Suppressor macrophage (primary cell): ENCODE data around the gene PWWP2B.

Experiments used
- DNase-seq, 4 experiments: peaks; one replicate each; pipeline ENCODE4 v3.0.0-alpha.2; 2020 to 2022

PWWP2B gene

DNA sequence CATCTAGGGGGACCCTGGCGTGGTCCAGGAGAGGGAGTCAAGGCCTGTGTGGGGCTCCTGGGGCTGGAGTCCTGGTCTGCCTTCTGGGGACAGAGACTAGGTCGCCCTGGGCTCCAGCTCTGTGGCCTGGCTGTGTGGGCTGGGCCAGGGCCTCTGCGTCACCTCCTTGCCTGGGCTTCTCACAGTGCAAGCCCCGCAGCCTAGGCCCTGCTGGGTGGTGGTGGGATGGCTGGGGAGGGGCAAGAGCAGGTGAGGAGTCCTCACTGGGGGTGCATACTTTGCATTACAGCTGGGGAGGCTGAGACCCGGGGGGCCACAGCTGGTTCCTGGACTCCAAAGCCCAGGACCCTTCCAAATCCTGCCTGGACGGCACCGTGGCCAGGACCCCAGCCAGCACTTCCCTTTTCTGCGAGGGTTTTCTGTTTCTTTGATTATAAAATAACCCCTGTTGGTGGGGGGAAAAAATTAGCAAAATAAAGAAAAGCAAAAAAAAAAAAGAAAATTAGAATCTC, 23.5 kb downstream of the PWWP2B start:
- DNase-seq = peak; percentile 65 to 86 (median 80)

DNA sequence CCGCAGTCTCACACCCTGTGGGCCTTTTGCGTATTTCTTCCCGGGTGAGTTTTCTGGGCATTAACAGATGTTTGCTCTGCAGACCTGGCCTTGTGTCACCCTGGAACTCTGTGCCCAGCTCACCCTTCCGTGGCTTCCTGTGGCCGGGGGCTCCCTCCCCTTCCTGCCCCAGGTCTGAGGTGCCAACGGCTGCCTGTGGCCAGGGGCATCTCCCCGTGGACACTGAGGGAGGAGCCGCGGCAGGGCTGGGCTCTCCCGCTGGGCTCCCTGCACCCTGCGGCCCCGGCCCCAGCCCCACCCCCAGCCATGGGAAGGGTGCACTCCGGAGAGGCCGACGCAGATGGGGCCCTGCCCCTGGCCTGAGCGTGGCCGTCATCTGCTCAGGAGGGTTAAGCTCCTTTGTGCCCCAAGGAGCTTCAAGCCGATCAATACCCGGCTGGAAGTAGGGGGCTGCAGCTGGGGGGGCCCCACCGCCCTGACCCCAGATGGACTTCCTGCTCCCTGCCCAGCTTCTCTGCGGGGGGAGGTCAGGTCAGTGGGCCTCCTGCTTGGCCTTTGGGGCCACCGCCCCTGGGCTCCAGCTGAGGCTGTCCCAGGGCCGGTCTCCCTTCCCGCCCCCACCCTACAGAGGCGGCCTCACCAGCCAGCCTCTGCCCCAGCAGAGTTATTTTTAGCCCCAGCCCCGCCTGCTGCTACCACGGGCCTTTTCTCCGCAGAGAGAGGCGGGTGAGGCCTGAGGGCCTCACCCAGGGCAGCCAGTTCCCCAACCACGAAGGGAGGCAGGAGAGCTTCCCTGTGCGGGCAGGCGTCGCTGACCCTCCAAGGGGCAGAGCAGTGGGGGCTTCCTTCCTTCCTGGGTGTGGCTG, 24.2 kb downstream of the PWWP2B start:
- peak; percentile 82 to 94 (median 90) for DNase-seq

DNA sequence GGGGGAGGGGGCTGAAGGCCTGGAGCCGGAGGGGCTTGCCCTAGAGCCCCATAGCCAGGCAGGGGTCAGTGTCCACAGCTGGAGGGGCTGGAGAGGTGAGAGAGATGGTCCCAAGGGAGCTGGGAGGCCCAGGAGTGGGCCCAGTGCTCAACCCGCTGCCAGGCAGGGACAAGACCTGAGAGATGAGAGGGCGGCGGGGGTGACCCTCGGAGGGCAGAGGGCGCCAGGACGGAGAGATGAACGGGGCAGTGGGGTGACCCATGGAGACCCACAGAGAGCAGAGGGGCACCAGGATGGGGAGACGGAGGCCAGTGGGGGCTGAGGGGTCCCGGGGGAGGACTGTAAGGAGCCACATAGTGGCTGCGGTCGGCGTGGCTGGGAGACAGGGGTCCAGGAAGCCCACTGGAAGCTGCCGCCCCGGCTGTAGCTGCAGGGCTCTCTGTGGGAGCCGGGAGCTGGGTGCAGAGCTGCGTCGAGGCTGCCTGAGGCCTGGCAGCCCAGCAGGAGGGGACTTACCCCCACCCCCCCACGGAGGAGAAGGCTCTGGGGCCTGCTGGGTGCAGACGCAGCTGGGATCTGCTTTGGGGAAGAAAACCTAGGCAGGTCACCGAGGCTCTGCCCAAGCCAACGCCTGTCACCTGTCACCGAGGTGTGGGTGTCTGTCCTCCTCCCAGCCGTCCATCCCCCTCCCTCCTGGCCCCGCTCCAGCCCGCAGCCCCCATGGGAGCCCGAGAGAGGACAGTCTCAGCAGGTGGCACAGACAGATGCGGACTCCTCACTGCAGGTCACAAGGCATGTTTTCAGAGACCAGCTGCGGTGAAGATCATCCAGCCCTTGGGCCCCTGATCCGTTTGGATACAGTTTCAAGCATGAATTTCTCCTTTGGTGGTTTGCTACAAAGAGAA, 25.1 kb downstream of the PWWP2B start:
- peak in 2 of 4 experiments; percentile 35 to 40 for DNase-seq

DNA sequence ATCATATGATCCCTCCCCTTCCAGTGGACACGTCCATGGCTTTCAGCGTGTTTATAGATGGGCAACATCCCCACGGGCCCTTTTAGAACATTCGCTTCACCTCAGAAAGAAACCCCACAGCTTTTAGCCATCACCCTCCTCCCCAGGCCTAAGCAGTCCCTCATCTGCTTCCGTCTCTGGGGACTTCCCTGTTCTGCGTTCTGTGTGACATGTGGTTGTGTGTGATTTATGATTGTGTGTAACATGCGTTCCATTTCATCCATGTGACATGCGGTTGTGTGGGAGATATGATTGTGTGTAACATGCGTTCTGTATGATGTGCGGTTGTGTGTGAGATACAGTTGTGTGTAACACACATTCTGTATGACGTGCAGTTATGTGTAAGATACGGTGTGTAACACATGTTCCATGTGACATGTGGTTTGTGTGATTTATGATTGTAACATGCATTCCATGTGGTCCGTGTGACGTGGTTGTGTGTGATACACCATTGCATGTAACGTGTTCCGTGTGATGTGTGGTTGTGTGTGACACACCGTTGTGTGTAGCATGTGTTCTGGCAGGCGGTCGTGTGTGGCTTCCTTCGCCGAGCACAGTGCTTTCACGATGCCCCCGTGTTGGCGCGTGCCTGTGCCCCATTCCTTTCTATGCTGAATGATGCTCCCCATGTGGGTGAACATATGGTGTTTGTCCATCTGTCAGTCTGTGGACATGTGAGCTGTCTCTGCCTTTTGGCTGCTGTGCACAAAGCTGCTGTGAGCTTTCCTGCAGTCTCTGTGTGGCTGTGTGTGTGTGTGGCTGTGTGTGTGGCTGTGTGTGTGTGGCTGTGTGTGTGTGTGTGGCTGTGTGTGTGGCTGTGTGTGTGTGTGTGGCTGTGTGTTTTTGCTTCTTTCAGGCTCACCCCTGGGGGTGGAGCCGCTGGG, 26.2 kb downstream of the PWWP2B start:
- DNase-seq = peak; percentile 62 to 81 (median 75)

DNA sequence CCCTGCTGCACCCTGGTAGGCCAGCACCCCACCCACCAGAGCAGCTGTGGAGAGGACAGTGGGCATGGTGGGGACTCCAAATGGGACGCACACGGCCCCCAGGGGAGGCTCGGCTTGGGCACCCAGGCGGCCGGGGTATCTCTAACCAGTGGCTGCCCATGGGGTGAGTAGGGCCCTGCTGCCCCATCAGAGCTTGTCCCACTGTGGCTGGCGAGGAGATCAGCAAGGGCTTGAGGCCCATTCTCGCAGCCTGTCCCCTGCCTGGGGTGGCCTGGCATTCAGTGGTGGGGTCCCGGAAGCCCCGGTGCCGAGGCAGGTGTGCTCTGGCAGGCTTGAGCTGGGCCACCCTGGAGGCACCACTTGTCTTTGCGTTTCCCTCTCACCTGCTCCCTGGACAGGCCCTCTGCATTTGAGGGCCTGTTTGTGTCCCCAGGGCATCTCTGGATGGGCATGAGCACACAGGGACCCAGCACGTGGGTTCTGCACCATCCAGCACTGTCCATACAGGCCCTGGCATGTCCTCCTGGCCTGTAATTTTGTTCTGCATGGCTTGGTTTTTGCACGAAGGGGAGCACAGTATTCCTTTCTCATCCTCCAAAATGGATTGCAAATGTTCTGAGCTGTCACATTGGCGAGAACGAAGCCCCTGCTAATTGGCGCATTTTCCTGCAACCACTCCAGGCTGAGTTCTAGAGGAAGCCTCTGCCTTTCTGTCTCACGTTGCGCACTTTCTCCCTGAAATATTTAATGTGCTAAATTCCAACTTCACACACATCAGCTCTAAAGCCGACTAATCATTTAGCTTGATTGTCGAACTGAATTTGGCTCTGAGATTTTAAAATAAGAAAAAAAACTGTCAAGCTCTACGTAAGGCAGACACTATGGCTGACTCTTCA, 27.2 kb downstream of the PWWP2B start:
- DNase-seq = no peak

DNA sequence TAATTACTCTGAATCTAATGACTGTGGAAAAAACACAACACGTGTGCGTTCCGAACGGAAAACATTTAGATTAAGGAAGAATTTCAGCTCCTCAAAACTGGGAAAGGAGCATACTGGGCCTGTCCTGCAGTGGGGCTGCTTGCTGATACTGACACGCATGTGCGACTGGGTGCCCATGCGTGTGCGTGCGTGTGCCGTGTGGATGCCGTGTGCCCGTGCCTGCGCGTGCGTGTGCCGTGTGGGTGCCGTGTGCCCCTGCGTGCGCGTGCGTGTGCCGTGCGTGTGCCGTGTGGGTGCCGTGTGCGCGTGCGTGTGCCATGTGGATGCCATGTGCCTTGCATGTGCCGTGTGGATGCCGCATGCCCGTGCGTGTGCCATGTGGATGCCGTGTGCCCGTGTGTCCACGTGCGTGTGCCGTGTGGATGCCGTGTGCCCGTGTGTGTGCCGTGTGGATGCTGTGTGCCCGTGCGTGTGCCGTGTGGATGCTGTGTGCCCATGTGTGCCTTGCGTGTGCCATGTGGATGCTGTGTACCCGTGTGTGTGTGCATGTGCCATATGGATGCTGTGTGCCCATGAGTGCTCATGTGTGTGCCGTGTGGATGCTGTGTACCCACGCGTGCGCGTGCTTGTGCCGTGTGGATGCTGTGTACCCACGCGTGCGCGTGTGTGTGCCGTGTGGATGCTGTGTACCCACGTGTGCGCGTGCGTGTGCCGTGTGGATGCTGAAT, 28.2 kb downstream of the PWWP2B start:
- DNase-seq = no peak

DNA sequence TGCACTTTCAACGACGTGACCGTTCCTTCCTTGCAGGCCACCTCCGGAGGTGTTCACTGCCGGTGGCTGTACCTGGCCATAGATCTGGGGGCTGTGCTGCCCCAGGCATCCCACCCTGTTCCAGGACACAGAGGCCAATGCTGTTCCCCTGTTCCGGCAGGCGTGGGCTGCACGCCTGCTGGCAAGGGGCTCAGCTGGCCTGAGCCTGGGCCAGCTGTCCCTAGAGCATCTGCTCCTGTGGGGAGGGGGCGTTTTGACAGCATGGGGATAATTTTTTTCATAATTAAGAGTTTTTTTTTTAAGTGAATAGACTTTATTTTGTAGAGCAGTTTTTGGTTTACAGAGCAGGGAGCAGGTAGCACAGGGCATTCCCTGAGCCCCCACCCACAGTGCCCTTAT, 28.8 kb downstream of the PWWP2B start:
- no peak for DNase-seq

DNA sequence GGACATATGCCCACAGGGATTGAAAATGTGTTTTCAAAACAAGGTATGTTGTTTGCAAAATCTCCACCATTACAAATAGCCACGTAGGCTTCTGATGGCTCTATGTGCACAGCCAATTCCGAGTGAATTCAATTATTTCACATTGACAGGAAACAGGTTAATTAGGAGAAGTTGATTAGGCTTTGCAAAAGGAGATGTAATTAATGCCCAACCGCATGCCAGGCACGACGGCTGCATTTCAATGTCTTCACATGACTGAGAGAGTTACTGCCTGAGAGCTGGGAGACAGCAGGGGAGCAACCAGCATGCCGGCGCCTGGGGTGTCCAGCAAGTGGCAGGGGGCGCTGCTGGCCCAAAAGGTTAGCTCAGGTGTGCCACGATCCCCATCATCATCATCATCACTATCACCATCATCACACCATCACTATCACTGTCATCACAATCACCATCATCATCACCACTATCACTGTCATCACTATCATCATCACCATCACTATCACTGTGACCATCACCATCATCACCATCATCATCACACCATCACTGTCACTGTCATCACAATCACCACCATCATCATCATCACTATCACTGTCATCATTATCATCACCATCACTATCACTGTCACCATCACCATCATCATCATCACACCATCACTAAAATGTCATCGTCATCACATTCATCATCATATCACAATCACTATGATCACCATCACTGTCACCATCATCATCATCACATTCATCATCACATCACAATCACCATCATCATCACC, 30.2 kb downstream of the PWWP2B start:
- DNase-seq = no peak

DNA sequence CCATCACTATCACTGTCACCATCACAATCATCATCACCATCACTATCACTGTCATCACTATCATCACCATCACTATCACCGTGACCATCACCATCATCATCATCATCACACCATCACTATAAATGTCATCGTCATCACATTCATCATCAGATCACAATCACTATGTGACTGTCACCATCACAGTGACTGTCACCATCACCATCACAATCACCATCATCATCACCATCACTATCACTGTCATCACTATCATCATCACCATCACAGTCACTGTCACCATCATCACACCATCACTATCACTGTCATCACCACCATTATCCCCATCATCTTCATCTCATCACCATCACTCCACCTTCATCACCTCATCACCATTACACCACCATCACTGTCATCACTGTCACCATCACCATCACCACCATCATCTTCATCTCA, 31.0 kb downstream of the PWWP2B start:
- DNase-seq = no peak

DNA sequence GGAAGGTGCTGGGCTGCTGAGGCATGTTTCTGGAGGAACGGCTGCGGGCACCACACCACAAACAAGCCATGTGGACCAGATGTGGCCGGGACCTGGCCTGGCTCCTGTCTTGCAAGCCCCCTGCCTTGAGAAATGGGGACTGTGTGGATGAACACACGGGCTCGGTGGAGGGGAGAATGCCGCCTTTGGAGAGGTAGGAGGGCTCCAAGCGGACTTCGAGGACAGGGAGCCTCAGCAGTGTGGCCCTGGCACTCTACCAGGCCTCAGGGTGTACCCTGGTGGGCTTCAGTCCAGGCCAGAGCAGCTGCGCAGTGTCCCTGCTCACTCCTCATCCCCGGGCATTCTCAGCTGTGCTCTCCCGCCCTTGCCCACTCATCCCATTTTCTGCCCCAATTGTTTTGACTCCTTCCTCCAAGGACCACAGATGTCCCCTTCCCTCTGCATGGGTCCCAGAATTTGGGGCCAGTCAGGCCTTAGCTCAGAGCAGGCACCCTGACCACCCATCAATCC, 31.5 kb downstream of the PWWP2B start:
- no peak for DNase-seq

DNA sequence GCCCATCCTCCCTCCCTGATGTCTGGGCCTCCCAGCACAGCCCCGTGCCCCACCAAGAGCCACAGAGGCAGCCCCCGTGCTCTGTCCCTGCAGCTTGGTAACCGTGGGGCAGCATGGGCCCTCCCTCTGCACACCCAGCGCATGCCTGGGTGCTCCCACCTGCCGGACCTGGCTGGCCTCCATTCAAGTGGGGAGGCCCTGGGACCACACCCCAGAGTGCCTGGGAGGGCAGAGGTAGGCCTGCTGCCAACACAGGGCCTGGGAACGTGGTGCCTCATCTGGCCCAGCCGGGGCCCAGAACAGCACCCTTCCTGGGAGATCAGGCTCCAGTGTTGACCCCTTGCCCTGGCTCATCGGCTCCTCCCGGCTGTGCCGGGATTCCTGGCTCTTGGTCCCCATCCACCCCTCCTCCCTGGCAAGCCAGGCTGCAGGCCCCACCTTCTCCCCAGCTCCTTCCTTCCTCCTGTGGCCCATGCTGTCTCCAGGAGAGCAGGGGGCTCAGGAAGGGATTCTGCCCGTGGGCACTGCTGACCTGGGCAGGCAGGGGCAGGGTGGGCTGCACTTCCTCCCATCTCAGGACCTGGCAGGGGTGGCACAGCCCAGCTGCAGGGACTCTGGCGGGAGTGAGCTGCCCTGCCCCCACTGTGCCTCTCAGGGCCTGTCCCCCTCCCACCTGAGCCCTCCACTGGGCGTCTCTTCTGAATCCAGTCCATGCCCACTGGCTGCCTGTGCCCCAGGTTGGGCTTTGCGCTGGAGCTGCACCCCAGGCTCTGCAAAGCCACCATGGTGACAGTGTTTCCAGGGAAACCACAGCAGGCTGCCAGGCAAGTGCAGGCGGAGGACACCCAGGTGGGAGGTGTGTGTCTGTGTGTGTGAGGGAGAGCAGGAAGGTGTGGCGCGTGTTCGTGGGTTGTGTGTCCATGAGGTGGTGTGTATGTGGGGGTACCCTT, 32.6 kb downstream of the PWWP2B start:
- DNase-seq = no peak

DNA sequence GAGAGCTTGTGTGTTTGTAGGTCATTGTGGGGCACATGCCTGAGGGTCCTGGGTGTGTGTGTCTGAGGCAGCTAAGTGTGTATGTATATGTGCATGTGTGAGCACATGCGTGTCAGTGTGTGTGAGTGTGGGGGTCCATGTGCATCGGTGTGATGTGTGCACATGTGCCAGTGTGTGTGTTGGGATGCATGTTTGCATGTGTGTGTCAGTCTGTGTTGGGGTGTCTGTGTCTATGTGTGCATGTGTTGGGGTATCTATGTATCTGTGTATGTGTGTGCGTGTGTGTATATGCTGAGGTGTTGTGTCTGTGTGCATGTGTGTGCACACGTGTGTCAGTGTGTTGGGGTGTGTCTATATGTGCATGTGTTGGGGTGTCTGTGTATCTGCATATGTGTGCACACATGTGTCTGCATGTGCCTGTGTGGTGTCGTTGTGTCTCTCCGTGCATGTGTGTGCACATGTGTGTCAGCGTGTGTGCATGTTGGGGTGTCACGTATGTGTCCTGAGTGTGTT, 33.3 kb downstream of the PWWP2B start:
- no peak for DNase-seq

DNA sequence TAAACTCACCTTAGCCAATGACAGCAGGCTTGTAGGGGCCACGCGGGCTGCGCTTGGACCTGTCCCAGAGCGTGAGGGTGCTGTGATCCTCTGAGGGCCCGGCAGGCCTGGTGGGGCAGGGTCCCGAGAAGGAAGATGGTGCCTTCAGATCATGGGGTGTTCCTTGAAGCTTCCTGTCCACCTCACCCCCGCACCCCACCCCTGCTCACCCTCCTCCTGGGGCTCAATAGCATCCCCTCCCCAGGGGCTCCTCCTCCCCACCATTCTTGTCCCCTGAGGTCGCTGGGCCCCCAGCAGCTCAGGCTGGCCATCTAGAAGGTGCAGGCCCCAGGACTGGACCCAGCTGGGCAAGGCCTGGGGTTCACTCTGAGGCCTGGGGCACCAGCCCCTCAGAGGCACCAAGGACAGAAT, 33.9 kb downstream of the PWWP2B start:
- no peak for DNase-seq

DNA sequence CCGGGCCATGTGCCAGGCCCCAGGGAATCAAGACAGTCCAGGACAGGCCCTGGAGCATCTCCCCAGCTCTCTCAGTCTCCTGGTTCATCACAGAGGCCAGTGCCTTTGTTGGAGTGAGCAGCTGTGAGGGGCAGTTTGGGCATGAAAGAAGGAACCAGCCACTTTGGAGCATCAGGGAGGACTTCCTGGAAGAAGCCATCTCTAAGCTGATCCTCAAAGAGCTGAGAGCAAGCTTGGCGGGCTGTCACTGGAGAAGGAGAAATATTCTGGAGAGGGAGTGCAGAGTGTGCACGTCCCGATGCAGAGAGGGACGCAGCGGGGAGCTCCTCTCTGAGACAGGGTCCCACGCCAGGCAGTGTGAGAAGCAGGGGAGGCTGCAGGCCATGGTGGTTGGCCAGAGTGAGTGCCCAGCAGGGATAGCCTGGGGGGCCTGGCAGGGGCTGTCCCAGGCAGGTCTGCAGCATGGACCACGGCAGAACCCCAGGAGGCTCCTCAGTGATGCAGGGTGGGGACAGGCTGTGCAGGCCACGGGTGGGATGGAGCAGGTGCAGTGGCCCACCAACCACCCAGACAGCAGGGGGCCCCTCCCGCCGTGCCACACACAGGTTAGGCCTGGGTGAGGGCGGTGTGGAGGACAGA, 34.7 kb downstream of the PWWP2B start:
- no peak for DNase-seq

DNA sequence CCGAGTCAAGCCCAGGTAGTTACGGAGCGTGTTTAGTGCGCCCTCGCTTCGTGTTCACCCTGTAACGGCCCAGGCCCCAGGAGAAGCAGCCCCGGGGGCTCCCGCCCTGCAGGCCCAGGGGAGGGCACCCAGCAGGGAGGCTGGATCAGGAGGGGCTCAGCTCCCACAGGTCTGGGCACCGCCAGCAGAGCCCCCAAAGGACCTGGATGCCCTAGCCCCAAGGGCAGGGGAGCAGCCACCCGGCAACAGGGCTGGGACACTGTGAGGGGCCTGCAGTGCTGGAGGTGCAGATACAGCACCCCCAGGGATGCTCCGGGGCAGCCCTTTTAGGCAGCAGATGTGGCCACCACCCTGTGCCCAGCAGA, 35.2 kb downstream of the PWWP2B start:
- no peak for DNase-seq

DNA sequence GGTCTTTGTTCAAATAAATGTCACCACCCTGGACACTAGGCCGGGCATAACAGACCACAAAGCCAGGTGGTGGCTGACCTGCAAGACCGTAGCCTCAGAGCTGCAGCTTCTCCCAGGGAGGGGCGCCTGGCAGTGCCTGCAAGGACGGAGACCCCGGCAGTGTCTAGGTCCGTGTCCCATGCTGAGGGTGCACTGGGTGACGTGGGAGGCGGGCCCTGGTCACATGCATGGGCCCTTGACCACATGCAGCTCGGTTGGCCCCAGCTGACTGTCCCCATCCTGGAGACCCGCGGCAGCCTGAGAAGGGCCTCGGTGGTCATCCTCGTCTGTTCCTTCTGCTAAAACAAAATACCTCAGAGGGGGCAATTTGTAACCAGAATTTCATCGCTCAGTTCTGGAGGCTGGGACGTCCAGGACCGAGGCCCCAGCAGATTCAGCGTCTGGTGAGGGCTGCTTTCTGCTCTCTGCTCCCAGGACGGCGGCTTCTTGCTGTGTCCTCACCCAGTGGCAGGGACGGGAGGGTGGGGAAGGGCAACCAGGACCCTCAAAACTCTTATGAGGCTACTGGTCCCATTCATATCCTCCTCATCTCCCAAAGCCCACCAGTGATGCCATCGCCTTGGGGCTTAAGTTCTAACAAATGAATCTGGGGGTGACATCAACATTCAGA, 36.8 kb downstream of the PWWP2B start:
- DNase-seq = no peak
